H1 (cell line): ENCODE data around the gene TMEM116. TPM values are rescaled to one million over a fixed set of nuclear protein-coding genes. Genes with fewer than 3 reads are reported as not detected.

Source experiments
- CTCF ChIA-PET: fragments of 300-600 bp; sonication (Branson Sonifier 250); formaldehyde crosslinking; loops from one replicate; lab custom pipeline; 2021; ENCODE audit not compliant: partially characterized antibody; lab: Charles Lee
- POLR2A ChIA-PET: fragments of 300-600 bp; sonication (Branson Sonifier 250); formaldehyde crosslinking; loops from one replicate; lab custom pipeline; 2021; ENCODE audit warnings: inconsistent platforms; ENCODE audit not compliant: partially characterized antibody; lab: Charles Lee
- DNase-seq, 2 experiments: peaks; one replicate each; pipeline versions ENCODE4 v3.0.0 to v3.0.0-alpha.2; 2010 to 2022; ENCODE audit warnings: low spot score in 2 of 2, low read depth in 1 of 2, mixed read lengths in 1 of 2
- FAIRE-seq: peaks from 2 replicates; lab custom pipeline; 2011; peaks lifted over from hg19 to GRCh38; lab: Jason Lieb, UNC
- H2AFZ ChIP-seq: 2 replicates; pipeline ENCODE4 v1.8.1; 2012; ENCODE audit warnings: low read length, inconsistent platforms
- H2AK5ac ChIP-seq: 2 replicates; pipeline ENCODE4 v1.6.1; 2013; ENCODE audit warnings: low read depth, low read length
- H2BK120ac ChIP-seq: replicated peaks from 2 replicates; pipeline ENCODE3; 2013; ENCODE audit warnings: low read depth, low read length, inconsistent platforms
- H2BK12ac ChIP-seq: 2 replicates; pipeline ENCODE4 v1.6.1; 2013; ENCODE audit warnings: low read depth, low read length
- H2BK15ac ChIP-seq: 2 replicates; pipeline ENCODE4 v1.6.1; 2013; ENCODE audit warnings: low read length
- H2BK20ac ChIP-seq: 2 replicates; pipeline ENCODE4 v1.6.1; 2013; ENCODE audit warnings: low read length
- H2BK5ac ChIP-seq: 2 replicates; pipeline ENCODE4 v1.6.1; 2013; ENCODE audit warnings: low read depth, low read length
- H3K14ac ChIP-seq: 2 replicates; pipeline ENCODE4 v1.6.1; 2013; ENCODE audit warnings: inconsistent platforms; ENCODE audit not compliant: insufficient read length
- H3K18ac ChIP-seq: 2 replicates; pipeline ENCODE4 v1.6.1; 2013; ENCODE audit warnings: low read length; ENCODE audit errors: extremely low read depth
- H3K23ac ChIP-seq: 2 replicates; pipeline ENCODE4 v1.6.1; 2013; ENCODE audit warnings: inconsistent platforms; ENCODE audit not compliant: insufficient read length
- H3K23me2 ChIP-seq: 2 replicates; pipeline ENCODE4 v1.6.1; 2013; ENCODE audit warnings: low read depth, low read length
- H3K27ac ChIP-seq: 2 replicates; pipeline ENCODE4 v1.6.1; 2011; ENCODE audit warnings: low read depth, low read length, inconsistent platforms
- H3K27me3 ChIP-seq, 4 experiments: replicated peaks in 1 of 4; 1 replicate in 1 of 4; 2 replicates in 3 of 4; pipeline versions ENCODE4 v1.6.1 to v1.8.1; 2011 to 2013; ENCODE audit warnings: low read length in 3 of 4, mild to moderate bottlenecking in 3 of 4, inconsistent platforms in 2 of 4, mixed read lengths in 2 of 4, moderate library complexity in 1 of 4; ENCODE audit not compliant: control insufficient read depth in 3 of 4, insufficient read depth in 3 of 4; ENCODE audit errors: extremely low read depth in 1 of 4
- H3K36me3 ChIP-seq, 4 experiments: 2 replicates each; pipeline versions ENCODE4 v1.6.1 to v1.8.1; 2011 to 2013; ENCODE audit warnings: mild to moderate bottlenecking in 4 of 4, low read length in 3 of 4, moderate library complexity in 2 of 4, control low read depth in 1 of 4, inconsistent platforms in 1 of 4; ENCODE audit not compliant: insufficient read depth in 4 of 4, control insufficient read depth in 2 of 4
- H3K4ac ChIP-seq: replicated peaks from 2 replicates; pipeline ENCODE3; 2013; ENCODE audit warnings: low read length, low read depth, mixed read lengths, inconsistent platforms; ENCODE audit not compliant: insufficient read length
- H3K4me1 ChIP-seq, 4 experiments: replicated peaks in 1 of 4; 1 replicate in 1 of 4; 2 replicates in 3 of 4; pipeline versions ENCODE4 v1.6.1 to v1.8.1; 2011 to 2013; ENCODE audit warnings: low read length in 3 of 4, inconsistent platforms in 2 of 4, mixed read lengths in 1 of 4; ENCODE audit not compliant: insufficient read depth in 4 of 4, control insufficient read depth in 3 of 4
- H3K4me2 ChIP-seq, 2 experiments: 2 replicates each; pipeline versions ENCODE4 v1.6.1 to v1.8.1; 2011 to 2013; ENCODE audit warnings: low read depth in 2 of 2, low read length in 2 of 2, control low read depth in 1 of 2, inconsistent platforms in 1 of 2, mild to moderate bottlenecking in 1 of 2; ENCODE audit not compliant: insufficient read depth in 1 of 2
- H3K4me3 ChIP-seq, 4 experiments: fragments of 200-600, 300-600 bp in 1 of 4; sonication (generic), shearing (Covaris generic), sonication (Bioruptor Twin) in 1 of 4; 2 replicates each; pipeline versions ENCODE4 v1.5.1 to v1.8.1; 2011 to 2016; ENCODE audit warnings: low read length in 4 of 4, low read depth in 3 of 4, control low read depth in 2 of 4, inconsistent platforms in 2 of 4, mild to moderate bottlenecking in 2 of 4, mixed read lengths in 1 of 4, moderate library complexity in 1 of 4; ENCODE audit not compliant: insufficient read depth in 2 of 4; ENCODE audit errors: extremely low read depth in 1 of 4
- H3K56ac ChIP-seq: replicated peaks from 2 replicates; pipeline ENCODE3; 2013; ENCODE audit warnings: low read depth, mild to moderate bottlenecking, mixed read lengths, low read length, inconsistent platforms; ENCODE audit not compliant: insufficient read length
- H3K79me1 ChIP-seq: 2 replicates; pipeline ENCODE4 v1.6.1; 2013; ENCODE audit warnings: low read depth, low read length, control low read depth
- H3K79me2 ChIP-seq, 2 experiments: 2 replicates each; pipeline versions ENCODE4 v1.6.1 to v1.8.1; 2012 to 2013; ENCODE audit warnings: low read length in 2 of 2, mild to moderate bottlenecking in 2 of 2, inconsistent platforms in 1 of 2; ENCODE audit not compliant: insufficient read depth in 2 of 2, control insufficient read depth in 1 of 2
- H3K9ac ChIP-seq, 4 experiments: replicated peaks in 1 of 4; 1 replicate in 1 of 4; 2 replicates in 3 of 4; pipeline versions ENCODE4 v1.6.1 to v1.8.1; 2011 to 2013; ENCODE audit warnings: low read depth in 3 of 4, low read length in 3 of 4, control low read depth in 2 of 4, mild to moderate bottlenecking in 2 of 4, moderate library complexity in 2 of 4, inconsistent platforms in 1 of 4; ENCODE audit errors: extremely low read depth in 1 of 4
- H3K9me3 ChIP-seq, 2 experiments: 2 replicates each; pipeline versions ENCODE4 v1.6.1 to v1.8.1; 2012 to 2013; ENCODE audit warnings: mild to moderate bottlenecking in 2 of 2, moderate library complexity in 2 of 2, control low read depth in 1 of 2, inconsistent platforms in 1 of 2, low read depth in 1 of 2, low read length in 1 of 2, mixed read lengths in 1 of 2; ENCODE audit not compliant: insufficient read depth in 2 of 2
- H4K20me1 ChIP-seq, 2 experiments: replicated peaks in 1 of 2; 2 replicates each; pipeline versions ENCODE3 to v1.8.1; 2011 to 2013; ENCODE audit warnings: inconsistent platforms in 2 of 2, low read length in 2 of 2, mild to moderate bottlenecking in 1 of 2; ENCODE audit not compliant: insufficient read depth in 2 of 2, control insufficient read depth in 1 of 2
- H4K5ac ChIP-seq: 2 replicates; pipeline ENCODE4 v1.6.1; 2013; ENCODE audit warnings: low read length, low read depth, mixed read lengths, inconsistent platforms; ENCODE audit not compliant: insufficient read length
- H4K8ac ChIP-seq: 2 replicates; pipeline ENCODE4 v1.8.0; 2013; ENCODE audit warnings: mild to moderate bottlenecking, moderate library complexity, low read length, inconsistent platforms; ENCODE audit not compliant: insufficient read depth; ENCODE audit errors: extremely low read depth
- H4K91ac ChIP-seq: replicated peaks from 2 replicates; pipeline ENCODE3; 2013; ENCODE audit warnings: low read length, mixed read lengths, inconsistent platforms; ENCODE audit not compliant: insufficient read length
- CBX8 ChIP-seq: fragments of 300-800, 300-1000 bp; sonication (generic); IDR thresholded peaks from 2 replicates; pipeline ENCODE4 v1.7.1; 2016; ENCODE audit warnings: low read depth, low read length, borderline replicate concordance
- CHD2 ChIP-seq: IDR thresholded peaks from 2 replicates; pipeline ENCODE4 v1.6.1; 2012; ENCODE audit warnings: low read length, improper control_type of control experiment
- CREB1 ChIP-seq: IDR thresholded peaks from 2 replicates; pipeline ENCODE4 v1.6.1; 2012; ENCODE audit warnings: inconsistent platforms
- CTBP2 ChIP-seq: IDR thresholded peaks from 2 replicates; pipeline ENCODE4 v1.7.0; 2011; ENCODE audit warnings: borderline replicate concordance, mild to moderate bottlenecking, moderate library complexity, mixed read lengths, low read length; ENCODE audit not compliant: insufficient read depth, insufficient read length
- FOSL1 ChIP-seq: IDR thresholded peaks from 2 replicates; pipeline ENCODE4 v1.6.1; 2011; ENCODE audit warnings: mild to moderate bottlenecking, low read depth, low read length, moderate library complexity; ENCODE audit not compliant: insufficient read depth
- HDAC2 ChIP-seq, 2 experiments: fragments of 300-600 bp in 1 of 2; sonication (generic) in 1 of 2; IDR thresholded peaks; 2 replicates each; pipeline ENCODE4 v1.6.1; 2011 to 2012; ENCODE audit warnings: low read depth in 2 of 2, low read length in 2 of 2, mild to moderate bottlenecking in 2 of 2, moderate library complexity in 2 of 2, borderline replicate concordance in 1 of 2, inconsistent platforms in 1 of 2
- JUN ChIP-seq: IDR thresholded peaks from 2 replicates; pipeline ENCODE4 v1.6.1; 2011; ENCODE audit warnings: low read depth, mild to moderate bottlenecking, improper control_type of control experiment, low read length
- MAX ChIP-seq: IDR thresholded peaks from 2 replicates; pipeline ENCODE4 v1.6.1; 2012; ENCODE audit warnings: inconsistent platforms
- PHF8 ChIP-seq: fragments of 200-600 bp; sonication (generic); conservative IDR thresholded peaks from 2 replicates; pipeline ENCODE4 v1.7.1; 2012; ENCODE audit warnings: low read depth, mild to moderate bottlenecking, inconsistent platforms, low read length, moderate library complexity
- POLR2AphosphoS5 ChIP-seq: IDR thresholded peaks from 2 replicates; pipeline ENCODE4 v1.6.1; 2011; ENCODE audit warnings: low read depth, low read length
- SIN3A ChIP-seq, 2 experiments: IDR thresholded peaks in 1 of 2; conservative IDR thresholded peaks in 1 of 2; 2 replicates each; pipeline ENCODE4 v1.6.1; 2011 to 2012; ENCODE audit warnings: low read length in 2 of 2, improper control_type of control experiment in 1 of 2, low read depth in 1 of 2, mild to moderate bottlenecking in 1 of 2
- SP1 ChIP-seq: IDR thresholded peaks from 2 replicates; pipeline ENCODE4 v1.6.1; 2011; ENCODE audit warnings: low read depth, low read length
- USF2 ChIP-seq: IDR thresholded peaks from 2 replicates; pipeline ENCODE4 v1.6.1; 2011; ENCODE audit warnings: low read length, improper control_type of control experiment
- WGBS, 2 experiments: shearing (Covaris generic) in 1 of 2; methylation state at CpG; one replicate each; pipeline versions ENCODE4 v1.1.6 to v1.1.7; 2013 to 2015; ENCODE audit warnings: low lambda C conversion rate in 2 of 2, mixed read lengths in 2 of 2, inconsistent platforms in 1 of 2, low coverage in 1 of 2, missing lambda C conversion rate in 1 of 2; ENCODE audit not compliant: insufficient replicate concordance in 2 of 2, insufficient coverage in 1 of 2, insufficient read length in 1 of 2; ENCODE audit errors: extremely low coverage in 1 of 2, missing lambda C conversion rate in 1 of 2; 5-methylcytosine and 5-hydroxymethylcytosine counted together
- polyA plus RNA-seq, 7 experiments: library from polyadenylated mRNA; depleted of rRNA in 3 of 7; stranded (reverse) in 5 of 7; unstranded in 2 of 7; fragments of >200 nt in 5 of 7; fragments of 200-250 nt in 2 of 7; gene quantifications; 1 replicate in 5 of 7; 2 replicates in 1 of 7; 4 replicates in 1 of 7; pipeline versions ENCODE4 v1.2.1 to v1.2.3, GENCODE V29; 2011 to 2013; ENCODE audit warnings: missing spikeins in 2 of 7, mixed read lengths in 2 of 7
- total RNA-seq: library from RNA; stranded (reverse); fragmentation: NEBNext Ultra II Directional; extraction: Animal tissue kit (Norgen Biotek cat#: 25700); gene quantifications from 2 replicates; pipeline ENCODE4 v1.2.1, GENCODE V29; 2021

TMEM116 gene
- total and polyA plus RNA-seq, 2 of the 8 experiments (the other 6 are each of a cell fraction or from before 2014, with no cell fraction given): 8.1 to 25.2 TPM

- peaks cover 0 to 3% of the 10 kb centered on the region in 2 experiments for H4K20me1 ChIP-seq
- ChIA-PET POLR2A (interaction anchor here (0.6 to 1.2 kb wide), 3 partner anchors 18 to 81 kb away, joined by 3 to 5 read pairs (median 4); no protein-coding TSS in a partner anchor), CTCF (no interaction called here)
- TF ChIP-seq POLR2AphosphoS5: no peak
- no peak for TF ChIP-seq CREB1
- no peak for TF ChIP-seq CHD2
- TF ChIP-seq USF2: no peak
- TF ChIP-seq SIN3A (conservative IDR thresholded peaks at IDR 0.05 in 1 of 2, IDR thresholded peaks at IDR 0.05 in 1 of 2; ENCODE audit: low read depth in 1 of 2, low read length in 2 of 2): no peak
- TF ChIP-seq HDAC2 (IDR thresholded peaks at IDR 0.05; ENCODE audit: borderline replicate concordance in 1 of 2, low read depth in 2 of 2, low read length in 2 of 2): no peak
- no peak for TF ChIP-seq SP1
- no peak for TF ChIP-seq MAX
- no peak for TF ChIP-seq PHF8
- no peak for TF ChIP-seq CTBP2
- TF ChIP-seq JUN: no peak
- no peak for TF ChIP-seq FOSL1
- no peak for TF ChIP-seq CBX8
Measured at GRCh38 chr12:111894556-111894955, 118.4 kb downstream of the TMEM116 start.

More at GRCh38 chr12:111894556-111894955, 118.4 kb downstream of the TMEM116 start:
- Histone ChIP-seq H4K8ac (no peak overlapping the region), H3K27ac (no peak overlapping the region), H3K23me2 (no peaks in the 10 kb centered on the region), H3K9me3 (no peaks in the 10 kb centered on the region), H3K79me1 (no peaks in the 10 kb centered on the region), H3K4ac (no peak overlapping the region), H3K4me1 (no peaks in the 10 kb centered on the region), H3K4me3 (no peak overlapping the region), H2BK120ac (no peak overlapping the region), H2BK20ac (no peak overlapping the region), H2BK12ac (no peak overlapping the region), H2BK5ac (no peak overlapping the region), H3K36me3 (peaks cover 19 to 63% (median 48%) of the 10 kb centered on the region in 4 experiments), H2AFZ (no peak overlapping the region), H3K27me3 (no peaks in the 10 kb centered on the region), H3K14ac (no peak overlapping the region), H3K23ac (no peak overlapping the region), H3K79me2 (no peaks in the 10 kb centered on the region), H4K91ac (no peak overlapping the region), H3K18ac (no peak overlapping the region), H2AK5ac (no peak overlapping the region), H3K4me2 (no peak overlapping the region), H3K56ac (no peak overlapping the region), H2BK15ac (no peak overlapping the region), H4K5ac (no peak overlapping the region), H3K9ac (no peak overlapping the region)
- WGBS, 2 experiments: 93% methylated on average over 5 of the region's 5 CpGs; no CpG with 5 or more reads in 1 of the 2 experiments
- DNase-seq (no peak), FAIRE-seq (no peak)
